Measurements from ENCODE around the gene BNIP3.

DNA sequence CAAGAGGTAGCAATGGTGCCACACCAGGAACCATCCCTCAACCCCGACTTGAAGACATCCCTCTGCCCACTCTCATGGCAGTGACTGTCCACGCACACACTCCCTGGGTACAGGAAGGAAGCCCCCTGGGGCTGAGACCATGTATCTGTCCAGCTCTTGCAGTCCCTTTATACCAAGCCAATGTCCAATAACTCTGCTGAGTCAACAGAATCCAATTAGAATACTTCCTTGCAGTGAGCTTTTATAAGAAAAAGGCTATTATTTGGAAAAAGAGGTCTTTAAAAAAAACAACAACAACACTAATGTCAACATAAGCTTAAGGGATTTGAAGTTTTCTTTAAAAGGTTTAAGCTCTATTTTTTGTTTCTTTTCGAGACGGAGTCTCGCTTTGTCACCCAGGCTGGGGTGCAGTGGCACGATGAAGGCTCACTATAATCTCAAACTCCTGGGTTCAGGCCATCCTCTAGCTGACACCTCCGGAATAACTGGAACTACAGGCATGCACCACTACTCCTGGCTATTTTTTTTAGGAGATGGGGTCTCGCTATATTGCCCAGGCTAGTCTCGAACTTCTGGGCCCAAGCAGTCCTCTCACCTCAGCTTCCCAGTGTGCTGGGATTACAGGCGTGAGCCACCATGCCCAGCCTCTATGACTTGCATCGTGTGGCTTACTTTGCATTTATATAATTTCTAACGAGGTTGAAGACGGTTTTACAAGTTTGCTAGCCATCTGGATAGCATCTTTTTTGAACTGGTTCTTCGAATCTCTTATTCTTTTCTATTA is 7.5 kb downstream of the BNIP3 start:
- TF ChIP-seq, protein P1, sequence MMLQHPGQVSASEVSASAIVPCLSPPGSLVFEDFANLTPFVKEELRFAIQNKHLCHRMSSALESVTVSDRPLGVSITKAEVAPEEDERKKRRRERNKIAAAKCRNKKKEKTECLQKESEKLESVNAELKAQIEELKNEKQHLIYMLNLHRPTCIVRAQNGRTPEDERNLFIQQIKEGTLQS (IDR thresholded peaks at IDR 0.05), result no peak
- TF ChIP-seq POLR2AphosphoS5 (IDR thresholded peaks at IDR 0.05; ENCODE audit: low read depth, low read length) (no peak), SP1 (IDR thresholded peaks at IDR 0.05; ENCODE audit: low read depth) (no peak), POLR2A (IDR thresholded peaks at IDR 0.05; ENCODE audit: borderline replicate concordance, extremely low read depth, insufficient read depth, insufficient read length) (no peak), YY1 (IDR thresholded peaks at IDR 0.05; ENCODE audit: extremely low read depth, insufficient replicate concordance, low read depth, low read length) (no peak), EZH2 (IDR thresholded peaks at IDR 0.05) (no peak), SIN3A (IDR thresholded peaks at IDR 0.05; ENCODE audit: low read depth) (no peak), RAD21 (IDR thresholded peaks at IDR 0.05; ENCODE audit: low read depth) (no peak), ZNF274 (IDR thresholded peaks at IDR 0.05; ENCODE audit: low read depth, low read length) (no peak), EGR1 (IDR thresholded peaks at IDR 0.05; ENCODE audit: low read depth) (no peak)
- TF ChIP-seq, protein P2, sequence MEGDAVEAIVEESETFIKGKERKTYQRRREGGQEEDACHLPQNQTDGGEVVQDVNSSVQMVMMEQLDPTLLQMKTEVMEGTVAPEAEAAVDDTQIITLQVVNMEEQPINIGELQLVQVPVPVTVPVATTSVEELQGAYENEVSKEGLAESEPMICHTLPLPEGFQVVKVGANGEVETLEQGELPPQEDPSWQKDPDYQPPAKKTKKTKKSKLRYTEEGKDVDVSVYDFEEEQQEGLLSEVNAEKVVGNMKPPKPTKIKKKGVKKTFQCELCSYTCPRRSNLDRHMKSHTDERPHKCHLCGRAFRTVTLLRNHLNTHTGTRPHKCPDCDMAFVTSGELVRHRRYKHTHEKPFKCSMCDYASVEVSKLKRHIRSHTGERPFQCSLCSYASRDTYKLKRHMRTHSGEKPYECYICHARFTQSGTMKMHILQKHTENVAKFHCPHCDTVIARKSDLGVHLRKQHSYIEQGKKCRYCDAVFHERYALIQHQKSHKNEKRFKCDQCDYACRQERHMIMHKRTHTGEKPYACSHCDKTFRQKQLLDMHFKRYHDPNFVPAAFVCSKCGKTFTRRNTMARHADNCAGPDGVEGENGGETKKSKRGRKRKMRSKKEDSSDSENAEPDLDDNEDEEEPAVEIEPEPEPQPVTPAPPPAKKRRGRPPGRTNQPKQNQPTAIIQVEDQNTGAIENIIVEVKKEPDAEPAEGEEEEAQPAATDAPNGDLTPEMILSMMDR (IDR thresholded peaks at IDR 0.05 in 2 of 3, conservative IDR thresholded peaks at IDR 0.05 in 1 of 3; ENCODE audit: borderline replicate concordance in 1 of 3, insufficient read depth in 1 of 3, low read depth in 2 of 3, low read length in 2 of 3), result no peak

All from HCT116 (cell line).